ENCODE data around the gene TRAIP.

TRAIP gene

DNA sequence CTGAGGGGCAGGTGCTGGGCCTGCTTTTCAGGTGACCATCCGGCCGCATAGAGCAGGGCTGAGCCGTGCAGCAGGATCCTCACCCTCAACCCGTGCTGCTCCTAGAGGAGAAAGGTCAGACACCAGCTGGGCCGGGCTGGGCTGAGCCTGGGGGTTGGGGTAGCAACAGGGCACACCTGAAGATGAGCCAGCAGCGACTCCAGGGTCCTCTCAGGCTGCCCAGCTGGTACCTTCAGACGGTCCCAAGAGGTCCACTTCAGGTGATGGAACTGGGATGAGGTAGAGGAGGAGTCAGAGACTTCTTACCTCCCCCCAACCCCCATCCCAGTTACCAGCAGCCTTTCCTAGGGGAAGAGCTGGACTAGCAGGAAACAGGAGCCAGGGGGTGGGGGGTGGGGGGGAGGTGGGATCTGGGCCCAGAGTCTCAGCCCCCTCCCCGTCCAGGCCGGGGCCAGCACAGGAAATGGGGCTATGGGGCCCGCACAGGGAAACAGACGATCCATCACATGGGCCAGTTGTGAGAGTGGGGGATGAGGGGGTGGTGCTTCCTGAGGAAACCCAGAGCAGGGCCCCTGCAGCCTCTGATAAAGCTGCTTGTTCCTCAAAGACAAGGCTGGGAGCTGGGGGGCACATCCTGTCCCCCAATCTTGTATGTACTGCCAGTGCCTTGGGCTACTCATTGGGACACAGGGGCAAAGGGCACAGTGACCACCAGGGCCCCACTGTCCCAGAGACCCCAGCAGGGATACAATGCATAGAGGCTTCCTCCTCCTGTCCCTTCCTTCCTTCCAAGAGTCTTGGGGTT lies 50.3 kb downstream of the TRAIP start:
- Histone ChIP-seq H4K20me1 (no peaks in the 10 kb centered on the region), H3K9me3 (no peaks in the 10 kb centered on the region), H3K27me3 (peaks cover 13% of the 10 kb centered on the region), H3K27ac (peak overlapping the region; percentile 100), H3K9ac (peak overlapping the region; percentile 99), H3K36me3 (peaks cover 30% of the 10 kb centered on the region), H3K4me3 (peak overlapping the region; percentile 64), H3K4me1 (peaks cover 79% of the 10 kb centered on the region), H3K4me2 (peak overlapping the region; percentile 97)
- TF ChIP-seq Cebpa-rat (IDR thresholded peaks at IDR 0.05): no peak

DNA sequence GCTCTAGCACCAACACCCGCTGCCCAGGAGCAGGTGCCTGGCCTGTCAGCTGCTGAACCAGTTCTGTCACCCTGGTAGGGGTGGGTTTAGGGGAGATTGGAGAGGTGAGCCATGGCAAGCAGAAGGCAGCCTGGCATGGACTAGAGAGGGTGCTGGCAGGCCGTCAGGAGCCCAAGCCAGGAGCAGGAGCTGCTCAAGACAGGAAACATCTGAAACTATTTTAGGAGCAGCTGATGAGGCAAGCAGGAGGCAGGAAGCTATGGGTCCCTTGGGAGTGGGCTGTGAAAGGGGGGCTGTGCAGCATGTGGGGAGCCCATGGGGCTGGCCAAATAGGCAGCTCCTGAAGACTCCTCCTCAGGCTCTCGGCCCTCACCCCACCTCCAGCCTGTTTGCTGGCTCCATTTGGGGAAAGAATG lies 51.0 kb downstream of the TRAIP start:
- H3K4me3 ChIP-seq: peak overlapping the region; percentile 89
- H3K4me2 ChIP-seq: peak overlapping the region; percentile 97
- peak overlapping the region; percentile 99 for H3K9ac ChIP-seq
- no peaks in the 10 kb centered on the region for H4K20me1 ChIP-seq
- peaks cover 13% of the 10 kb centered on the region for H3K27me3 ChIP-seq
- no peaks in the 10 kb centered on the region for H3K9me3 ChIP-seq
- peaks cover 22% of the 10 kb centered on the region for H3K36me3 ChIP-seq
- TF ChIP-seq Cebpa-rat (IDR thresholded peaks at IDR 0.05): peak; percentile 96
- H3K27ac ChIP-seq: peak overlapping the region; percentile 100
- peaks cover 72% of the 10 kb centered on the region for H3K4me1 ChIP-seq

DNA sequence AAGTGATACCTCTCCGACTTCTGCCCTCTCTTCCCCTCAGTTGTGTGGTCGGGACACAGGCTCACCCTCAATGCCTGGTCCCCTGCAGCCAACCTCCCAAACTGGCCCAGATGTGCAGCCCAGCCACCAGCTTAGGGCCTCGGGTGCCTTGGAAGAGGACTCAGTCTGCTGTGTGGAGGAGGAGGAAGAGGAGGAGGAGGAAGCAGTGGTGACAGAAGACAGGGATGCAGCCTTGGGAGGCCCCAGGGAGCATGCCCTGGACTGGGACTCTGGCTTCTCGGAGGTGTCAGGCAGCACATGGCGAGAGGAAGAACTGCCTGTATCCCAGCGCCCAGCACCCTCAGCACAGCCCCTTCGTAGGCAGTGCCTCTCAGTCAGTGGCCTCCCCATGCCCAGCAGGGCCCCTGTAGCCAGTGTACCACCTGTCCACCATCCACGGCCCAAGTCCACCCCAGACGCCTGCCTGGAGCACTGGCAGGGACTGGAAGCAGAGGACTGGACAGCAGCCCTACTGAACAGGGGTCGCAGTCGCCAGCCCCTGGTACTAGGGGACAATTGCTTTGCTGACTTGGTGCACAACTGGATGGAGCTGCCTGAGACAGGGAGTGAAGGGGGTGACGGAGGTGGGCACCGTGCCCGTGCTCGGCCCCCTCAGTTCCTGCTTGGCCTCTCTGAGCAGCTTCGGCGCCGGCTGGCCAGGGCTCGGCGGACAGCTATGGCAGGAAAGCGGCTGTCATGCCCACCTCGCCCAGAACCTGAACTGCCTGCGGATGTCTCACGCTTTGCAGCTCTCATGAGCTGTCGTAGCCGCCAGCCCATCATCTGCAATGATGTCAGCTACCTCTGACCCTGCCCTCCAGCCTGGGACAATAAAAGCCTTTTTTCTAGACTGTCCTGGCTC lies 52.0 kb downstream of the TRAIP start:
- TF ChIP-seq Cebpa-rat (IDR thresholded peaks at IDR 0.05): no peak
- Histone ChIP-seq H4K20me1 (no peaks in the 10 kb centered on the region), H3K27ac (peak overlapping the region; percentile 100), H3K9me3 (no peaks in the 10 kb centered on the region), H3K4me3 (peak overlapping the region; percentile 89), H3K9ac (peak overlapping the region; percentile 99), H3K36me3 (peaks cover 13% of the 10 kb centered on the region), H3K4me2 (peak overlapping the region; percentile 97), H3K4me1 (peaks cover 62% of the 10 kb centered on the region), H3K27me3 (peaks cover 13% of the 10 kb centered on the region)

DNA sequence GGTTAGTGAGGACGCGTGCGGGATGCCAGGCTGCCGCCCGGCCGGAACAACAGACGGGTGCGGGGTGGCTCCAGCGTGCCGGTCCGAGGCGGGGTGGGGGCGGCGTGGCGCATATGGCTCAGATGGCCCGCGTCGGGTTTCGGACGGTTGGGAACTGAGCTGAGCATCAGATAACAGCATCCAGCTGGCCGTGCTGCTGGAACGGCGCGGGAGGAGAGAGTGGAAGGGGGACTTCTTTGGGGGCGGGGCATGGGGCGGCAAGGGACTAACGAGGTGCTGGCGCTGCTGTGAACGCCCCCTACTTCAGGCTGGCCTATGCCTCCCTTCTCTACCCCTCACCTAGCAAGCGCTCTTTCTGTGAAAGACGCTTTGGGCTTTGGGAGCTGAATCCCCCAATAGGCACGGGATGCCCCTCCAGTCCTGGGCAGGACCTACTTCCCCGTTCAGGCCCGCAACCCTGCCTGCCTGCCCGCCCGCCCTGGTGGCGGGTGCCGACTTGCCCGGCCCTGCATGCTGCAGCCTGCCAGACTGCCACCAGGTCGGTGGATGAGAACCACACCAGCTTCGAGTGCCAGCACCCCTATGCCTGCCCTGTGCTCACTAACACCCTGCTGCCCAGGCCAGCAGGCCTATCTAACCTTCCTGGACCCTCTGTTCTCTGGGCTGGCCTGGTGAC lies 52.8 kb downstream of the TRAIP start:
- Histone ChIP-seq H3K36me3 (0 out of 2 replicates have a peak, but pooled peaks cover 5% of the 10 kb centered on the region), H3K9ac (peak overlapping the region; percentile 99), H4K20me1 (no peaks in the 10 kb centered on the region), H3K4me3 (peak overlapping the region; percentile 89), H3K27me3 (peaks cover 13% of the 10 kb centered on the region), H3K4me1 (peaks cover 54% of the 10 kb centered on the region), H3K4me2 (peak overlapping the region; percentile 97), H3K9me3 (no peaks in the 10 kb centered on the region), H3K27ac (peak overlapping the region; percentile 100)
- TF ChIP-seq Cebpa-rat (IDR thresholded peaks at IDR 0.05): no peak

DNA sequence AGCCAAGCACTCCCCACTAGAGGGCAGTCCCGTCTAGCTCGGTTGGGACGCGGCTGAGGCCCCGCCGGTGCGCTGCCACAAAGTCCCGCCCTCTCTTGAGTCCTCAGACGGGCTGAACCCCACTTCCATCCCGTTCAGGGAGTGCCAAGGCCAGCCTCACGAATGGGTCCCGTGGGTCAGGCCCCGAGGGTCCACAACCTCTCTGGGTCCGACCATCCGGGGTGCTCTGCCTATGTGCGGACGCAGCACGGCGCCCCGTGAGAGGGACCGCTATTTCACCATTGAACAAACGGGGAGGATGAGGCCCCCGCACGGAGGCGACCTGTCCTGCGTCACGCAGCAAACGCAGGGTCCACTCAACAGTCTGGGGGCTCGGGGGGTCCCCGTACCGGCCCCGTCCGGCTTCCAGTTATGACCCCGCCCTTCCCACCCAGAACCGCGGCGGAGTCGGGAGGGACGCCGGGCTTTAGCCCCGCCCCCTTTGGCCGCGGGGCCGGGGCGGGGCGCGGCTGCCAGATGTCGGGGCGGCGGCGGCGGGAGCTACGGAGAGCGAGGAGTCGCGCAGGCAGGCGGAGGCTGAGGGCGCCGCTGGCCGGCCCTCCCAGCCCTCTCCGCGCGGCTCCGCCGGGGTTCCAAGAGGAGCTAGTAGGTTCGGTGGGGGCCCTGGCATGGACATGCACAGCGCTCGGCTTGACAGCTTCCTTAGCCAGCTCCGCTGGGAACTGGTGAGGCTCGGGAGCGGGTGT lies 53.5 kb downstream of the TRAIP start, which contains the start of gene INKA1:
TSS of gene INKA1 (plus strand) at position 543 of the 746 bp plus-strand sequence. CDS start at position 675, 132 bp downstream.
- Histone ChIP-seq H3K4me3 (peak within 1 kb of the TSS; percentile 89), H3K27me3 (peaks cover 13% of the 10 kb centered on the region), H3K9ac (peak within 1 kb of the TSS; percentile 99), H3K4me1 (peaks cover 47% of the 10 kb centered on the region), H4K20me1 (no peaks in the 10 kb centered on the region), H3K4me2 (peak within 1 kb of the TSS; percentile 97), H3K36me3 (0 out of 2 replicates have a peak, but pooled peaks cover under 1% of the 10 kb centered on the region), H3K27ac (peak within 1 kb of the TSS; percentile 100), H3K9me3 (no peaks in the 10 kb centered on the region)
- TF ChIP-seq Cebpa-rat (IDR thresholded peaks at IDR 0.05): no peak

DNA sequence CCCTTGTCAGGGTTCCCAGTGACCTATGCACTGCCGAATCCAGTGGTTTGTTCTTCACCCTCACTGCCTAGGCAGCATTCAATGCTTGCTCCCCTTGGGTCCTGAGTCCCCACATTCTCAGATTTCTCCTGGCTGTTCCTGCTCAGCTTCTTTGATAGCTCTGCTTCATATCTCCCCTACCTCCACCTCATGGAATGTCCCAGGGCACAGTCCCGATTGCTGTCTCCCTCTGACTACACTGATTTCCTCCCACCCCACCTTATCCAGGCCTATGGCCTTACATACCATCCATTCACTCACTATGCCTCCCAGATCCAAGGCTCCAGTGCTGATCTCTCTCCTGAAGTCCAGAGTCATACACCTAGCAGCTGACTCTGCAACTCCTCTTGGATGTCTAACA lies 55.2 kb downstream of the TRAIP start:
- Histone ChIP-seq H3K36me3 (no peaks in the 10 kb centered on the region), H3K9me3 (no peaks in the 10 kb centered on the region), H3K4me1 (peaks cover 41% of the 10 kb centered on the region), H3K4me2 (peak overlapping the region; percentile 97), H3K9ac (no peak overlapping the region; the same call in 1 of the 2 replicates), H3K27ac (no peak overlapping the region), H4K20me1 (no peaks in the 10 kb centered on the region), H3K27me3 (peaks cover 13% of the 10 kb centered on the region), H3K4me3 (no peak overlapping the region)
- no peak for TF ChIP-seq Cebpa-rat (IDR thresholded peaks at IDR 0.05)

DNA sequence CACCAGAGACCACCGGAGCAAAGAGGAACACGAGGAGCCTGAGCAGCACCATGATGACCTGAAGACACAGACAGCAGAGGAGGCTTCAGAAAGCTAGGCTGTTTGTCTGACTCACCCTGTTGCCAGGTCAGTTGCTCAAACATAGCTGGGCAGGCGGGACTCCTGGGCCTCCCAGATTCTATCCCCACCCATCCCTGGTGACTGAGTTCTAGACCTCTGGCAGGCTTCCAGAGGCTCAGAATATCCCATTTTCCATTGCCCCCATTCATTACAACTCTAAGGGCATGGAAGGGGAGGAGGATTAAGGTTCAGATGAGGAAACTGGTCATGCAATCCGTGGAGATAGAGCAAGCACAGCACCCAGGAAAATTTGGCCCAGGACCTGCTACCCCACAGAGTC lies 56.6 kb downstream of the TRAIP start, which contains the start of gene CDHR4:
TSS of gene CDHR4 (minus strand) at position 113 of the 400 bp plus-strand sequence. CDS start at position 52, 61 bp downstream.
- Histone ChIP-seq H4K20me1 (no peaks in the 10 kb centered on the region), H3K4me3 (no peak within 1 kb of the TSS), H3K27ac (no peak within 1 kb of the TSS), H3K4me2 (no peak within 1 kb of the TSS), H3K4me1 (peaks cover 32% of the 10 kb centered on the region), H3K36me3 (no peaks in the 10 kb centered on the region), H3K9me3 (no peaks in the 10 kb centered on the region), H3K9ac (no peak within 1 kb of the TSS), H3K27me3 (peaks cover 13% of the 10 kb centered on the region)
- TF ChIP-seq Cebpa-rat (IDR thresholded peaks at IDR 0.05): no peak

DNA sequence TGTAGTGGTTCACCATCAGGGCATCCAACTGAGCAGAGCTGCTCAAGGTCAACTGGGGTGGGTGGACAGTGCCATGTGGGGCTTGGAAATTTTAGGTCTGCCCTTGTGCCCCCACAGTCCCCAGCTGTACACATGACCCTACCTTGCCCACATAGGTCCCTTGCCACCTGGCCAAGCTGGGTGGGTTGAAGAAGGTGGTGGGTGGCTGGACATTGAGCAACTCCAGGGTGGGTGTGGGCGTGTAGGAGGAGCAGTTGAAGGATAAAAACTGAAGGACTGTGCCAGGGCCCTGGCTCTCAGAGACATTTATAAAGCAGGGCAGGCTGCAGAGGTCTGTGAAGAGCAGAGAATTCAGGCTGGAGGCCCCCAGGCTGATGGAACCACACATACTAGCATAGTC lies 57.3 kb downstream of the TRAIP start:
- no peaks in the 10 kb centered on the region for H4K20me1 ChIP-seq
- H3K4me1 ChIP-seq: peaks cover 26% of the 10 kb centered on the region
- H3K4me2 ChIP-seq: no peak overlapping the region
- no peak overlapping the region for H3K27ac ChIP-seq
- peaks cover 13% of the 10 kb centered on the region for H3K27me3 ChIP-seq
- no peak overlapping the region for H3K9ac ChIP-seq
- no peaks in the 10 kb centered on the region for H3K36me3 ChIP-seq
- no peaks in the 10 kb centered on the region for H3K9me3 ChIP-seq
- no peak overlapping the region for H3K4me3 ChIP-seq
- no peak for TF ChIP-seq Cebpa-rat (IDR thresholded peaks at IDR 0.05)
